ENCODE data around the gene SAMD8.

SAMD8 gene

DNA sequence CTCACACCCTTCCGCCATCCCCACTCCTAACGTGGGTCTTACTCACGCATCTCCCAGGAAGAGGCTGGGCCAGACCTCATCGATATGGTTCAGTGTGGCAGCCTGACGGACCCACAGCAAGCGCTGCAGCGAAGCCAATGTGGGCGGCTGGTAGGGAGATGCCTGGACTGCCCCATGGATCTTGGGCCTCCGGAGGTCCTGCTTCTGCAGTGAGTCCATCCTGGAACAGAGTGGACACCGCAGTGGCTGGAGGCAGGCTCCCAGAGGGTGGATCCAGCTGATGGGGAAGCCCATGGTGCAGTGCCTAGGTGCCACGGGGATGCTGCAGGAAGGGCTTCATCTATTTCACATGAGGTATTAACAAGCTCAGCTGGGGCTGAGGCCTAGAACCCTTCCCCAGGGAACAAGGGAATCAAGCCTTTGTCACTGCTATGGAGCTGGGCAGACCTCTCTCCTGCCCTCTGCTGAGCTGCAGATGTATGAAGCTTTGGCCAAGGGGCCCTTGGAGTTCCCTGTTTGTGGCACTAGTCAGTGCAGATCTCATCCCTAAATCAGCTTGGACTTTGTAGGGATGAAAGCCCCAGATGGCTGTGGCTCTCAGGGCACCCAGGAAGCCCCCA is 13.7 kb upstream of the SAMD8 start:
- TF ChIP-seq GATA3 (IDR thresholded peaks at IDR 0.05; ENCODE audit: low read depth, low read length) (no peak), GATA2 (IDR thresholded peaks at IDR 0.05; ENCODE audit: low read depth, low read length) (no peak)

DNA sequence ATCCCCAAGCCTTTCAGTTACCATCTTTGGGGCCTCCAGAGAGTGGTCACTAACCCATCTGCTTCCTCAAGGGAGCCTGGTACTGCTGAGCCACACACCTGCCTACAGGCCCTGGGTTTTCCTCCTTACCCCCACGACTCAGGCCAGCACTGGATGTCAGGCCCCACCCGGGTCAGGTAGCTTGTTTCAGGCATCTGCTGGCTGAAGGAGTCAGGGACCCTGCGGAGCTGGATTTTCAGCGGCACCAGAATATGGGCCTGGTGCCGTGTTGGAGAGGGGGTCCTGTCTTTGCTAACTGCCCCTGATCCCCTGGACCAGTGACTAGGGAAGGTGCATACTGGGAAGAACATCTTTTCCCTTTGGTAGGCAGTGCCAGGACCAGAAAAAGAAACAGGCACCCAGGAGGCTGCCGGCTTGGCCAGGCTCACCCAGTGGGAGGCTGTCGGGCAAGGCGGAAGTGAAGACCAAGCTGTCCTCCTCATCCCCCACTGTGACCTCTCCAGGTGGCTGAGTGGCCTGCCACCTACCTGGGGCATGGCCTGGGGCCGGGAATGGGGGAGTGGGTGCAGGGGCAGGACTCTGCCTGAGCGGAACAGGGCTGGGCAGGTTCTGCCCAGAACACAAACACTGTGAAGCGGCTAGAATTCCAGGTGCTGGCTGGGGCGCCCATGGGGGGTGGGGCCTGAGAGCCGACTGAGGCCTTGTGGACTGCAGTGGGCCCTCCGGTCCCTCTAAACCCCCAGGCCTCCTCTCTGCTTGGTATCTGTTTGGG is 12.4 kb upstream of the SAMD8 start:
- TF ChIP-seq GATA3 (IDR thresholded peaks at IDR 0.05; ENCODE audit: low read depth, low read length) (no peak), GATA2 (IDR thresholded peaks at IDR 0.05; ENCODE audit: low read depth, low read length) (no peak)

DNA sequence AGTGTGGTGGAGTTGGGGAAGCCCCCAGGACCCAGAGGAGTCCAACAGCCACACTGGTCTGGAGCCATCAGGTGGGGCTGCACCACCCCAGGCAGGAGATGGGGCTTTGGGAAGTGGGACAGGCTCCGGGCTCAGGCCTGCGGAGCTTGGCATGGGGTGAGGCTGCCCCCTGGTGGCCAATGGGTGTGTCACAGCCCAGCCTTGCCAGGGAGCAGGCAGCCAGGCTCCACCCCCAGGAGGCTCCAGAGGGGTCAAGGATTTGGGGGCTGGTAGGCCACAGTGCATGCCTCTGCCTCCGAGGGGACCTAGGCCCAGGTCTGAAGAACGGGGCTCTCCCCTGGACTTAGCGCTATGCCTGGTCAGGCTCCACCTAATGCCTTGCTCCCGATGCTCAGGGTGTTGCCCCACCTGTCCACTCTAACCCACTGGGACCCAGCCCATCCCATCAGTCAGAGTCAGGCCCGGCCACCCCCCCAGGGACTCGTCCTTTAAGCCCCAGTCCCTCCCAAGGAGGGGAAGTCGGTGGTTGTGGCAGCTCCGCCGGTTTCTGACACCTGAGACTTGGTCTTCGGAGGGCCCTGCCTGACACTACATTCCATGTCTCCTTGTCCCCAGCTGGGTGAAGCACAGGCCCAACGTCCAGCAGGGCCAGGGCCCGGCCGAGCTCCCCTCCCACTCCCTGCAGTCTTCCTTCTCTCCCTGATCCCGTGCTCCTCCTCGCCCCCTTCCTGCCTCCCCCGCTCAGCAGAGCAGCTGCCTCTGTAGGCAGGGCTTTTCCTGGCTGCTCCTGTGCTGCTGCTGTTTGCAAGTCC is 11.3 kb upstream of the SAMD8 start:
- TF ChIP-seq GATA2 (IDR thresholded peaks at IDR 0.05; ENCODE audit: low read depth, low read length) (peak; percentile 9; the same call in 1 of the 2 replicates), GATA3 (IDR thresholded peaks at IDR 0.05; ENCODE audit: low read depth, low read length) (no peak)

DNA sequence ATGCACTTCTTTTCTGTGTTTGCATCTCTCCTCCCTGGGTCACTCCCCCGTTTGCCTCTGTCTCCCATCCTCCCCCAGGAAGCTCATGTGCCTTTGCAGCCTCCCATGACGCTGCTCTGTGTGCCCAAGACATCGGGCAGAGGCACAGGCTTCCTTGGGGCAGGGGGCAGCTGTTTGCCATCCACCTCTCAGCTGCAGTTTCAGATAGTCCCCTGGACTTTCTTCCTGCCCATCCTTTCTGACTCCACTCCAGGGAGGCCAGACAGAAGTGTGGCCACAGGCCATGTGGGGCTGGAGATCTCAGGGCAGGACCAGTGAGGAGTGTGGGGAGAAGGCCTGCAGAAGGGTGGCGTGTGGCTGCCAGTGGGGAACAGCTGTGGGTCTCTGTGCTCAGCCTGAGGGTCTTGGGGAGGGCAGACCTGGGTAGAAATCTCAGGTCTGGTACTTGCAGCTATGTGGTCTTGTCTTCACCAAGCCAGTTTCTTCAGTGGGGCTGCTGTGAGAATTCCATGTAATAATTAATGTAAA is 10.6 kb upstream of the SAMD8 start:
- TF ChIP-seq GATA3 (IDR thresholded peaks at IDR 0.05; ENCODE audit: low read depth, low read length) (no peak), GATA2 (IDR thresholded peaks at IDR 0.05; ENCODE audit: low read depth, low read length) (no peak)

DNA sequence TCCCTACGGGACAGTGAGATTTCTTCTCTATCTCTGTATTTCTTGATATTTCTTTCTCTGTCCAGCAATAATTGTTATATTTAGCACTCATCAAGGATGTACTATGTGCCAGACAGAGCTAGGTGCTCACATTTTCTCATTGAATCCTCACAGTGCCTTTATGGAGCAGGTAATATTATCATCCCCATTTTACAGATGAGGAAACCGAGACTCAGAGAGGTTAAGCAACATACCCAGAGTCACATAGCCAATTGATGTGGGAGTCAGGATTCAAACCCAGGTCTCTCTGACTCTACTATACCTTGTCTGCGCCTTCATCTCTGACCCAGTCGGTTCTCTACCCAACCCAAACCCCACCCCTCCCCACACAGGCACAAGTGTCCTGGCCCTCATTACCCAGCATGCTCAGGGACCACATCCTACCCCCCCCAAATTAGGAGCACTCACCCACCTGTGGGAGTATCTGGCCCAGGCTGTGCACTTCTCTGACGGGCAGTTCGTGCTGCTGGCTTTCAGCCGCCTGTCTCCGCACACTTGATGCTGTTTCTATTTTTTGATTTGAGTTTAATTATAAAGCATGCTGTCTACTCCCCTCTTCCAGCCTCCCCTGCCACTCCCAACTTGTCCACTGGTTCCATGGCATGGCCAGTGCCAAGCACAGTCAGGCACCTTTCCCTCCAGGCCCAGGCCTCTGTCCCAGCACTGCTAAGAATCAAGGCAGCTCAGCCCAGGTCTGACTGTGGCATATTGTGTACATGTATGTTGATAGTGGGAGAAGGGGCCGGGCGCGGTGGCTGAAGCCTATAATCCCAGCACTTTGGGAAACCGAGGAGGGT is 9.8 kb upstream of the SAMD8 start:
- TF ChIP-seq GATA2 (IDR thresholded peaks at IDR 0.05; ENCODE audit: low read depth, low read length) (no peak), GATA3 (IDR thresholded peaks at IDR 0.05; ENCODE audit: low read depth, low read length) (no peak)

DNA sequence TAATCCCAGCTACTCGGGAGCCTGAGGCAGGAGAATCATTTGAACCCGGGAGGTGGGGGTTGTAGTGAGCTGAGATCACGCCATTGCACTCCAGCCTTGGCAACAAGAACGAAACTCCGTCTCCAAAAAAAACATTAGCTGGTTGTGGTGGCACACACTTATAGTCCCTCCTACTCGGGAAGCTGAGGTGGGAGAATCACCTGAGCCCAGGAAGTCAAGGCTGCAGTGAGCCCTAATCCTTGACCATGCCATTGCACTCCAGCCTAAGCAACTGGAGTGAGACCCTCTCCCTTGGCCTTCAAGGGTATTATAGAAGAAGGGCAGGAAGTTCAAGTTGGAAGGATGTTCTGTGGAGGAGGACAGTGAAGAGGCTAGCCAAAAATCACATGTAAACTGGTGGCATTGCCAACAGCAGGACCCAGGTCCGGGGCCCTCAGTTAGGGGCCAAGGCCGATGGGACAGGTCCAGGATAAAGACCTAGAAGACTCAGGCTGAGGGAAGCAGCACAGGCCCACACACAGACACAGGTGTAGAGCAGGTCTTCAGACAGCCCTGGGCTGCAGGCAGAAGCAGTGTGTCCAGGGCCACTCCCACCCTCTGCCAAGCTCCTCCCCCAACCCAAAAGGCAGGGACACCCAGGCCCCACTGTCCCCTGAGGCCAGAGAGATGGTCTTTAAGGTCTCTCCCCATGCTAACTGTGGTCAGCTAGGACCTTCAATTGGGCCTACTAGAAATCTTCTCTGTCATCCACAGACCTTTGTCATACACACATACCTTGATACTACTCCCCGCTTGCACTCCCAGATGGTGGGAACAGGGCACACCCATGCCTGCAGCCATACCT is 8.4 kb upstream of the SAMD8 start:
- TF ChIP-seq GATA2 (IDR thresholded peaks at IDR 0.05; ENCODE audit: low read depth, low read length) (no peak), GATA3 (IDR thresholded peaks at IDR 0.05; ENCODE audit: low read depth, low read length) (no peak)

DNA sequence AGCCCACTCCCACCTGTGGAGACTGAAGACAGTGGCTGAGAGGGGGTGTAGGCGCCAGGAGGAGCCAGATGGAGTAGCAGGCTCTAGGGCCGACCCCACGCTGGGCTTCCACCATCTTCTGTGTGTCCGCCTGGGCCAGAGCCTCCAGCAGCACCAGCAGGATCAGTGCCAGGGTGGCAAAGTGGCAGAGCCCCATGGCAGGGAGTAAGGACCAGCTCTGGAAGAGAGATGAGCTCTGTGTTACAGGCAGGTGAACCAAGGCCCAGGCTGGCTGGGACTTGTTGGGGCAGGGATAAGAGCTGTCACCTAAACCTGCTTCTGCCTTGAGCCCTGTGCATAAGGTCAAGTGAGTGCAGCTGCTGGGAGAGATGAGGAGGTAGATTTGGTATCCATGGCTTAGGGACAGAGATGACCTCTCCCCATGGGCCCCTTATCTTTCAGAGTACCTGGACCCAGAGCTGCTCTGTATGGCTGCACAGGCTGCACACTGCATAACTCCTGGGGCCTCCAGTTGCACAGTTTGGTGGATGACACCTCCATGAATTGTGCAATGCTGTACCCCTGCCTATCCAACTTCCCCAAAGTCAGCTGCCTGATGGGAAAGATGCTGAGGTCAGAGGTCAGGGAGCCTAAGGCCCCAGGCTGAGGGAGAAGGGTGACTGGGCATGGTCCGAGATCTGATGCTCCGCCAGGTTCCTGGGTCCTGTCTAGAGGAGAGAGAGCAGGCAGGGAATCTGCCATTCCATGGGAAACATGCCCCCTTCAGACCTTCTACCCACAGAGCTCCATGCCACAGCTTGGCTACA is 7.4 kb upstream of the SAMD8 start:
- TF ChIP-seq GATA2 (IDR thresholded peaks at IDR 0.05; ENCODE audit: low read depth, low read length): no peak
- TF ChIP-seq GATA3 (IDR thresholded peaks at IDR 0.05; ENCODE audit: low read depth, low read length): no peak

DNA sequence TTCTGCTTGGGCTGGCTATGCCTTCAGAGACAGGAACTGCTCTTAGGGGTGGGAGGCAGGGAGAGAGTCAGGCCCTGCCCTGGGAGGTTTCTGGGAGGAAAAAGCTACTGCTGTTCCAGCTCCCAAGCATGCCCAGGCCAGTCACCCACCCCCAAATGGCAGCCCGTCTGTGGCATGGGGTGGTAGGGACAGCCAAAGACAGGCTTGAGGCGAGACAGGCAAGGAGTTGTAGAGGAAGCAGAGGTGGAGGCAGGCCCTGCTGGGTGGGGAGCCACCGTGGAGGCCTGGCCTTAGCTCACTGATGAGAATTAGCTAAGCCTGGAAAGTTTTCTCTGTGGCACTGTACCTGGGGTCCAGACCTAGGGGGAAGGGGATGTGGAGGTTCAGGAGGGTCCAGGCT is 6.6 kb upstream of the SAMD8 start:
- TF ChIP-seq GATA2 (IDR thresholded peaks at IDR 0.05; ENCODE audit: low read depth, low read length): no peak

DNA sequence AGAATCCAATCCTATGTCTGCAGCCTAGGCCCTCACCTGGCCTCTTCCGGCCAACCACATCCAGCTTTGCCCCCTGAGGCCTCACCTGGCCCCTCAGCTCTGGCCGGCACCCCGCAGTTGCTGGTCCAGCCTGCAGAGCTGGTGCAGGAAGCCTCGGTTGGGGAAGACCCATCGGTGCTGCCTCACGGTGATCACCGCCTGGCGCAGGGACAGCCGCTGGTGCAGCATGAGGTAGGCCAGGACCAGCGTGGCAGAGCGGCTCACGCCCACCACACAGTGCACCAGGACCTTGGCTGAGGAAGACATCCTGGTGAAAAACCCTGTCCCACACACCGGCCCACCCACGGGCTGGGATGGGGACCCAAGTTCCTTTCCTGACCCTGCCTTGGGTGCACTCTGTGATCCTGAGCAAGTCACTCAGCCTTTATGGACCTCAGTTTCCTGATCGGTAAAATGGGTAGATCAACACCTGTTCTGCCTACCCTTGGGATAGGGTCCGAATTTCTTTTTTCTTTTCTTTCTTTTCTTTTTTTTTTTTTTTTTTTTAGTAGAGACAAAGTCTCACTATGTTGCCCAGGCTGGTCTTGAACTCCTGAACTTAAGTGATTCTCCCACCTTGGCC is 5.8 kb upstream of the SAMD8 start:
- TF ChIP-seq GATA2 (IDR thresholded peaks at IDR 0.05; ENCODE audit: low read depth, low read length): no peak
- no peak for TF ChIP-seq GATA3 (IDR thresholded peaks at IDR 0.05; ENCODE audit: low read depth, low read length)

DNA sequence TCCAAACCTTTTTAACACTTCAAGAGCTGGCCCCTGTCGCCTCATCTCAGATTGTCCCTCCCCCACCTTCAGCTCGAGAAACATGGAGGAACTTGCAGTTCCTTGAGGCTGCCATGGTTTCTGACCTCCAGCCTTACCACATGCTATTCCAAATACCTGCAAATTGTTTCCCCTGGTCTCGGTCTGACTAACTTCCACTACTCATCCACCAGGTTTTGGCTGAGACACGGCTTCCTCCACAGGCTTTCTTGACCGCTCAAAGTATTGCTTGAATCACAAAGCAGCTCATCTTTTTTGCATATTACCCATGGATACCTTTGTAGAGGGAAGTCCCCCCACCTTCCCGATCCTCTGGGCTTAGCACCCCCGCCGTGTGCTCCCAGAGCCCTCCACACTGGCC is 5.2 kb upstream of the SAMD8 start:
- TF ChIP-seq GATA3 (IDR thresholded peaks at IDR 0.05; ENCODE audit: low read depth, low read length) (no peak), GATA2 (IDR thresholded peaks at IDR 0.05; ENCODE audit: low read depth, low read length) (no peak)

DNA sequence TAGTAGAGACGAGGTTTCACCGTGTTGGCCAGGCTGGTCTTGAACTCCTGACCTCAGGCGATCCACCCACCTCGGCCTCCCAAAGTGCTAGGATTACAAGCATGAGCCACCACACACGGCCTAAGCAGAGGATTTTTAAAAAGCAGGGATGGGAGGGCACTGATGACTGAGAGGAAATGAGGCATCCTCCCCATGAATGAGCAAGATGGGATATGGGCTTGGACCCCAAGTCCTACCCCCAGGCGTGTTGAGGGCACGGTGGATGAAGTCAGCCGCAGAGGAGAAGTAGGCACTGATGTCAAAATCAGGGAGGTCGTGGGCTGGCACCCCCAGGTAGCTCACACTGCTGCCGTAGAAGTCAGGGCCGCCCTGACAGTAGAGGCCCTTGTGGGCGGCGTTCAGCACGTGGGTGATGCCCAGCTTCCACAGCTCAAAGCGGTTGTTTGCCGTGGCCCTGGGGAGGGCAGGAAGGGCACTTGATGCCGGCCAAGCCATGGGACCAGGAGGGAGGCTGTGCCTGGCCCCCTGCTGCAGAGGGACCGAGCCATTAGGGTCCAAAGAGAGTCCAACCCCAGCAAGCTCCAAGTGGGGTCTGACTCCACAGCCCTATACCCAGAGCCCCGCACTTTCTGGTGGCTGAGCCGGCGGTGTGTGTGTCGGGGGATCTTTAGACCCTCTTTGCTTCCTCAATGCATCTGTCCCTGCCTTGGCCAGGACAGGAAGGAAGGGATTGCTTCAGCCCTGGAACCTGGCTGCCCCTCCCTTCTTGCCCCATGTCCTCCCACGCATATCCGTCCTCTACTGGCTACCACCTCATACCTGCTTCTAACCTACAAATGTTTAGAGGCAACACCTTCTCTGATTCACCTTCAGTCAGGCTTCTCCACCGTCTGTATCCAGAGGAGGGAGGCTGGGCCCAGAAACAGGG is 3.4 kb upstream of the SAMD8 start:
- no peak for TF ChIP-seq GATA3 (IDR thresholded peaks at IDR 0.05; ENCODE audit: low read depth, low read length)
- TF ChIP-seq GATA2 (IDR thresholded peaks at IDR 0.05; ENCODE audit: low read depth, low read length): no peak
